ENCODE results near the gene SLC30A10.
"Not testable (repeated sequence)": the region's sequence is repeated elsewhere in the genome, so short reads cannot be mapped to it uniquely, and the experiment has no call there.

Gene SLC30A10

GRCh38 chr1:219927956-219928790, at the start of gene SLC30A10:
TSS of gene SLC30A10 (minus strand) at chr1:219928557. CDS start at chr1:219928440, 117 bp downstream.
- DNase-seq: peak; percentile 38

DNA sequence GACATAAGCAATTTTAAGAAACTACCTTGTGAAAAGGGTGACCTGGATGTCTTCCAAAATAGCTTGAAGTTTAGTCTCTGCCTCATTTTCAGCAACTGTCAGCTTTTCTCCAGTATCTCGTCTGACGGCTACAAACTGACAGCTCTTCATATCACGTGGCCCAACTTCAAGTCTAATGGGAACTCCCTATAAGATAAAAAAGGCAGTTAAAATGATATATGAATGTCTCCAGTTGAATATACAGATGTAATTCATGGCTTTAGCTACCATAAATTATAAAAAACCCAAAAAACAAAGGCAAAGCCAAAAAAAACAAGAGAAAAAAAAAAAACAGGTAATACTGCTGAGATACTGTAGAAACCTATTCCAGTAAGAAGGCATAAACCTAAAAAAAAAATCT, 44.9 kb upstream of the SLC30A10 start:
- DNase-seq: no peak

DNA sequence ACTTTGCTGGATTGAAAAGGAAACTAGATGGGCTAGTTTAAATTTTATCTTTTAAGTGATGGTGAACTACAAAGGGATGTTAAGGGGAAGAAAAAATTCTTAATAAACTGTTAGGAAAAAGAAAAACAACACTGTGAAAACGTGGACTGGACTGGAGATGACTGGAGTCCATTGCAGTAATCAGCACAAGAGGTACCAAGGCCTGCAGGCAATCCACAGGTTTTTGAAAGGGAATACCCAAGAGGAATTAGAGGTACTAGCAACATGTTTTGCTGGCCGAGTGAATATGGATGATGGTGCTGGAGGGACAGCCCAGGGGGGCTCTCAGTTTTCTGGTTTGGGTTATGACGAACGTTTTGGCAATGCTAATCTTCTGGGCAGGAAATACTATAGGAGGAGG, 39.0 kb upstream of the SLC30A10 start:
- DNase-seq: no peak

GRCh38 chr1:219966071-219966349, 37.7 kb upstream of the SLC30A10 start:
- DNase-seq: no peak

- no peak for DNase-seq
Observed at GRCh38 chr1:219965285-219966070, 37.1 kb upstream of the SLC30A10 start.

GRCh38 chr1:219963432-219963831, 35.1 kb upstream of the SLC30A10 start:
- DNase-seq: no peak

DNA sequence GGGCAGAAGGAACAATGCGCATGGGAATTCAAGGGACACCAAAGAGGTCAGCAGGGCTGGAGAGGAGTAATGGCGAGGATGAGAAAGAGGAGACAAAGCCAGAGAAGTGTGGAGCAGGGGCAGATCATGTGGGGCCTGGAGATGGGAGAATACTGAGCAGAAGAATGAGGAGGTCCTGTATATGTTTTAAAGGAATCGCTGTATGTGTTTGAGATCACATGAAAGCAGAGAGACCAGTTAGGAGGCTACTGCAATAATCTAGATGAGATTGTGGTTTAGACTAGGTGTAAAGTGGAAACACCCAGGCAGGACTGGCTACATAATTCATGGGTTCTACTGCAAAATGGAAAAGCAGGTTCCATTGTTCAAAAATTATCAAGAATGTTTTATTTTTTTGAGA, 33.3 kb upstream of the SLC30A10 start:
- DNase-seq: no peak

GRCh38 chr1:219959540-219960203, 31.3 kb upstream of the SLC30A10 start:
- DNase-seq: no peak

DNA sequence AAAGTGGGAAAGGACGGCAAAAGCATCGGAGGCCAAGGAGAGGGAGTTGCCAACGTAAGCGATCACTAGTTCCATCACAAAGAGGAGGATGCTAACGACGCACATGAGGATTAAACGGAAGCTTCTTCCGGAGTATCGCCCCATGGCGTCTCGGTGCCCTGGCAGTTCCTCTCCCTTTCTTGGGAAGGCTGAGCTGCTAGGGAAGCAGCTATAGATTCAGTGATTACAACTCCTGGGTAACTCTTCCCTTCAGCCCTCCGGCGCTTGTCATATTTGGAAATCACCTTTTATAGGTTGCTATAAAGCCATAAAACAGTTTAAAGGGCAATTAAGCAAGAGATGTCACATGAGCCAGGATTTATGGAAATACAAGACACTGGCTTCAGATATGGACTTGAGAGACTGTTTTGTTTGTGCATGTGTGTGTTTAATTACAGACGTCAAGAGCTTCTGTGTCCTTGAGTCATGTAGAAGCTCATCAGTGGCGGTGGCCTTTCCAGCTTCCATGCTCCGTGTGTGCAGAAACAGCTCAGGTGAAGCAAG, 30.6 kb upstream of the SLC30A10 start:
- no peak for DNase-seq

DNA sequence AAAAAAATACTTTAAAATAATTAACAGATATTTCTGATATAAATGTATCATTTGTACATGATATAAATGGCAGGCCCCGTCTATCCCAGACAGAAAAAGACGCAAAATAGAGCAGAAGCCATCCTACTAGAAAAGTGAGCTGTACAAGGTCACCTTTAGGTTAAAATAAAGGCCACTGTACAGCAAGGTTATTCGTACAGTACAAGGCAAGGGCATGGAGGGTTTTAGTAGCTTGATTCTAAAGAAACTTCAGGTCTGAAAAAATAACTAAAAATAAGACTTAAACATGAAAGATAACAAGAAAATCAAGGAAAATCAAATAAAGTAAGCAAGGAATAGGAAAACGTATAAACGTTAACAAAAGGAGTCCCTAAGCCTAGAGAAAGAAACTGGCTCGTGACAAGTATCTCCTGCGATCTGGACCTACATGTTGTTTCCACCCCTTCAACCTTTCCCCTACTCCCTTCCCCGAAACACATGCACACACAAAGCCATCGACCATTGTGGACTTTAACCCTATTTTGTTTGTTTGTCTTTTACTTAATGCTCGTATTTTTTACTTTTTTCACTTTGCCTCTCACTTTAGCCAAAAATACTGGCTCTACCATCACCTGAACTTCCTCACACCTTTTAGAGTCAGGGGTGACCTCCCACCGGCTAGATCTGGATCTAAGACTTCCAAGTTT, 26.5 kb upstream of the SLC30A10 start:
- DNase-seq: no peak

DNA sequence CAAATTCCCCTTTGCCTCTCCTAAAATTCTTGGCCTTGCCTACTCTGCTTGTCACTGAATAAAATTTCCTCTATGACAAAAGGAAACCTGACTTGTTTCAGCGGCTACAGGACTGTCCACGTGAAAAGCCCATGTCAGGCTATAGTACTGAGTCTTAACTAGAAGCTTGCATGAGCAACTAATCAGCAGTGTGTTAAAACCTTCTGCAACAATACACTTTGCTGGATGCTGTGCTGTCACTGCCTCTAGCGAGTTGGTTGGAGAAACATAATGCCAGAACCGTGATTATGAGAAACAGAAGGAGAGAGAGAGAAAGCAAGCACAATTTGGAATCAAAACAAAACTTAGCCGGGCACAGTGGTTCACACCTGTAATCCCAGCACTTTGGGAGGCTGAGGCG, 25.7 kb upstream of the SLC30A10 start:
- no peak for DNase-seq

DNA sequence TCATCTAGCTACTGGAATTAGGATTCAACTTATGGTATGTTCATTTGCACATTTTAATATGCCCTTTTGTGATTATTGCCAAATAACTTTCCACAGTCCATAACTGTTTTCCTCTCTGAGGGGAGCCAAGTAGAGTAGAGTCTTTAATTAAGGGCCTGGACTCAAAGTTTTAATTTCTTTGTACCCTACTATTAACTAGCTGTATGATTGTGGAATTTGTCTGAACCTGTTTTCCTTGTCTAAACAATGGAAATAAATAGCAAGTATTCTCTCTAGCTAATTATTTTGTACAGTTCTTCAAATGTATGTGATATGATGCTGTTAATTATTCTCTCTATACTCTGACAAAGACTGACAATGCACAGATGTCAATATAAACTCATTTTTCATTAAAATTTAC, 24.0 kb upstream of the SLC30A10 start:
- DNase-seq: no peak

DNA sequence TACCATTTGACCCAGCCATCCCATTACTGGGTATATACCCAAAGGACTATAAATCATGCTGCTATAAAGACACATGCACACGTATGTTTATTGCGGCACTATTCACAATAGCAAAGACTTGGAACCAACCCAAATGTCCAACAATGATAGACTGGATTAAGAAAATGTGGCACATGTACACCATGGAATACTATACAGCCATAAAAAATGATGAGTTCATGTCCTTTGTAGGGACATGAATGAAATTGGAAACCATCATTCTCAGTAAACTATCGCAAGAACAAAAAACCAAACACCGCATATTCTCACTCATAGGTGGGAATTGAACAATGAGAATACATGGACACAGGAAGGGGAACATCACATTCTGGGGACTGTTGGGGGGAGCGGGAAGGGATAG, 20.9 kb upstream of the SLC30A10 start:
- DNase-seq: not testable (repeated sequence)

- not testable (repeated sequence) for DNase-seq
Observed at GRCh38 chr1:219948766-219949165, 20.4 kb upstream of the SLC30A10 start.

GRCh38 chr1:219945795-219946194, 17.4 kb upstream of the SLC30A10 start:
- DNase-seq: no peak

DNA sequence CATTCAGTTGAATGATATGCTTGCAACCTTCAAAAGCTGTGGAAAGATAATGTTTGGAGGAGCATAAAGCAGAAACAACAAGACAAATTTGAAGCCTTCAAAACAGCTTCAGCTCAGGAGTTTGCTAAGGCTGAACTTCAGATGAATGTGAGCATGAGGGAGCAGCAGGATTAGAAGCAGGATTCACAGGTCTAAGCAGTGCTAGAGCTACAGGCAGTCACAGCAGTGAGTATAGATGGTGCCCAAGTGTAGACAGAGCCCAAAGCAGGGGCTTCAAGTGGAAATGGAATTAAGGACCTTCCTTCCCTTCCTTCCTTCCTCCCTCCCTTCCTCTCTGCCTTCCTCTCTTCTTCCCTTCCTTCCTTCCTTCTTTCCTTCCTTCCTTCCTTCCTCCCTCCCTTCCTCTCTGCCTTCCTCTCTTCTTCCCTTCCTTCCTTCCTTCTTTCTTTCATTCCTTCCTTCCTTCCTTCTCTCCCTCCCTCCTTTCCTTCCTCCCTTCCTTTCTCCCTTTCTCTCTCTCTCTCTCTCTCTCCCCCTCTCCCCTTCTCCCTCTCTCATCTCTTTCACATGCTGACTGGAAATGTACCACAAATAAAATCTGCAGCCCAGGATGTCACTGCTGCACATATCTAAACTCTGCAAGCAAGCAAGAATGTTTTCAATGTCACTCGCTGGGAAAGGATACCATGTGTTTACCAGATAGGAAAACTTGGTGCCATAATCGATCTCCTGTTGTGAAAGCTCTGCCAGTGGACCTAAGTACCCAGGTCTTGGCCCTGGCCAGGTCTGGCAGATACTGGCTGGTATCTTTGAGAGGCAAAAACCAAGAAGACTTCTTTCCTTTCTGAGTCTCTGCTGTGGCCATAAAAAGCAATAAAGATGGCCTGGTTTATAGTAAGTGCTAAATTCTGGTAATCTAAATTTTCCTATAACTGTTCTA, 13.1 kb upstream of the SLC30A10 start:
- DNase-seq: no peak

- DNase-seq: no peak
Observed at GRCh38 chr1:219940707-219941106, 12.3 kb upstream of the SLC30A10 start.

- no peak for DNase-seq
Observed at GRCh38 chr1:219938706-219939105, 10.3 kb upstream of the SLC30A10 start.

DNA sequence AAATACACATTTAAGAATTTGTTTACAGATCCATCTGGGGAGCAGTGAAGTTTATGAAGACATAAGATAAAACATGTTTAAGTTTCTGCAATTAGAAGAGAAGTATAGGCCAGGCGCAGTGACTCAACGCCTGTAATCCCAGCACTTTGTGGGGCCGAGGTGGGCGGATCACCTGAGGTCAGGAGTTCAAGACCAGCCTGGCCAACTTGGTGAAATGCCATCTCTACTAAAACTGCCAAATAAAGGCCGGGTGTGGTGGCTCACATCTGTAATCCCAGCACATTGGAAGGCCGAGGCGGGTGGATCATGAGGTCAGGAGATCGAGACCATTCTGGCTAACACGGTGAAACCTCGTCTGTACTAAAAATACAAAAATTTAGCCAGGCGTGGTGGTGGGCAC, 5.4 kb upstream of the SLC30A10 start:
- DNase-seq: not testable (repeated sequence)

GRCh38 chr1:219931033-219931432, 2.7 kb upstream of the SLC30A10 start:
- no peak for DNase-seq

- no peak for DNase-seq
Observed at GRCh38 chr1:219928791-219929118, 398 bp upstream of the SLC30A10 start.
